IPS-15b (cell line): ENCODE data around the gene SAXO2.
"Not testable (repeated sequence)": the region's sequence is repeated elsewhere in the genome, so short reads cannot be mapped to it uniquely, and the experiment has no call there.

ENCODE experiments used
- H3K27me3 ChIP-seq: one replicate; pipeline ENCODE4 v1.6.1; 2013; ENCODE audit warnings: low read length; ENCODE audit not compliant: control insufficient read depth, insufficient read depth
- H3K36me3 ChIP-seq: one replicate; pipeline ENCODE4 v1.6.1; 2013; ENCODE audit warnings: low read length; ENCODE audit not compliant: control insufficient read depth, insufficient read depth
- H3K4me1 ChIP-seq: one replicate; pipeline ENCODE4 v1.6.1; 2013; ENCODE audit warnings: mild to moderate bottlenecking, low read length; ENCODE audit not compliant: control insufficient read depth, insufficient read depth
- H3K4me3 ChIP-seq: one replicate; pipeline ENCODE4 v1.5.1; 2013; ENCODE audit warnings: low read depth, low read length
- H3K9ac ChIP-seq: one replicate; pipeline ENCODE4 v1.6.1; 2013; ENCODE audit warnings: low read depth, mild to moderate bottlenecking, low read length
- H3K9me3 ChIP-seq: one replicate; pipeline ENCODE4 v1.6.1; 2013; ENCODE audit warnings: mild to moderate bottlenecking, low read length; ENCODE audit not compliant: control insufficient read depth, insufficient read depth

SAXO2 gene

GRCh38 chr15:82306791-82307713, 44.4 kb downstream of the SAXO2 start:
- Histone ChIP-seq H3K4me1 (no peaks in the 10 kb centered on the region), H3K4me3 (no peak overlapping the region), H3K36me3 (no peaks in the 10 kb centered on the region), H3K27me3 (no peaks in the 10 kb centered on the region), H3K9me3 (no peaks in the 10 kb centered on the region), H3K9ac (no peak overlapping the region)

- no peak overlapping the region for H3K9ac ChIP-seq
- H3K4me3 ChIP-seq = no peak overlapping the region
- H3K9me3 ChIP-seq = no peaks in the 10 kb centered on the region
- no peaks in the 10 kb centered on the region for H3K27me3 ChIP-seq
- H3K36me3 ChIP-seq = no peaks in the 10 kb centered on the region
- no peaks in the 10 kb centered on the region for H3K4me1 ChIP-seq
Measured at GRCh38 chr15:82307714-82308081, 45.1 kb downstream of the SAXO2 start.

- Histone ChIP-seq H3K9me3 (no peaks in the 10 kb centered on the region), H3K4me3 (no peak overlapping the region), H3K9ac (no peak overlapping the region), H3K36me3 (no peaks in the 10 kb centered on the region), H3K27me3 (no peaks in the 10 kb centered on the region), H3K4me1 (no peaks in the 10 kb centered on the region)
Measured at GRCh38 chr15:82309802-82310201, 47.2 kb downstream of the SAXO2 start.

GRCh38 chr15:82311321-82311720, 48.7 kb downstream of the SAXO2 start:
- not testable (repeated sequence) for H3K9me3 ChIP-seq, H3K4me3 ChIP-seq, H3K27me3 ChIP-seq, H3K4me1 ChIP-seq, H3K36me3 ChIP-seq, H3K9ac ChIP-seq

GRCh38 chr15:82312586-82313349, 50.1 kb downstream of the SAXO2 start:
- Histone ChIP-seq H3K9me3 (no peaks in the 10 kb centered on the region), H3K4me3 (no peak overlapping the region), H3K27me3 (no peaks in the 10 kb centered on the region), H3K4me1 (no peaks in the 10 kb centered on the region), H3K36me3 (no peaks in the 10 kb centered on the region), H3K9ac (no peak overlapping the region)

- H3K4me3 ChIP-seq = no peak overlapping the region
- H3K4me1 ChIP-seq = no peaks in the 10 kb centered on the region
- H3K9me3 ChIP-seq = no peaks in the 10 kb centered on the region
- no peak overlapping the region for H3K9ac ChIP-seq
- H3K27me3 ChIP-seq = no peaks in the 10 kb centered on the region
- no peaks in the 10 kb centered on the region for H3K36me3 ChIP-seq
Measured at GRCh38 chr15:82313446-82313845, 50.8 kb downstream of the SAXO2 start.

GRCh38 chr15:82313951-82314768, 51.5 kb downstream of the SAXO2 start:
- H3K27me3 ChIP-seq, H3K4me3 ChIP-seq, H3K36me3 ChIP-seq, H3K9ac ChIP-seq, H3K4me1 ChIP-seq, H3K9me3 ChIP-seq: not testable (repeated sequence)

GRCh38 chr15:82314769-82315518, 52.3 kb downstream of the SAXO2 start:
- Histone ChIP-seq H3K9me3 (no peaks in the 10 kb centered on the region), H3K4me3 (no peak overlapping the region), H3K4me1 (no peaks in the 10 kb centered on the region), H3K27me3 (no peaks in the 10 kb centered on the region), H3K9ac (no peak overlapping the region), H3K36me3 (no peaks in the 10 kb centered on the region)

GRCh38 chr15:82315519-82316246, 53.1 kb downstream of the SAXO2 start:
- no peaks in the 10 kb centered on the region for H3K27me3 ChIP-seq
- H3K36me3 ChIP-seq = no peaks in the 10 kb centered on the region
- H3K9me3 ChIP-seq = no peaks in the 10 kb centered on the region
- H3K9ac ChIP-seq = no peak overlapping the region
- no peaks in the 10 kb centered on the region for H3K4me1 ChIP-seq
- H3K4me3 ChIP-seq = no peak overlapping the region

GRCh38 chr15:82316247-82317090, 53.9 kb downstream of the SAXO2 start:
- not testable (repeated sequence) for H3K9me3 ChIP-seq, H3K4me1 ChIP-seq, H3K27me3 ChIP-seq, H3K9ac ChIP-seq, H3K36me3 ChIP-seq, H3K4me3 ChIP-seq
